ENCODE results near the gene RDH11. TPM values are rescaled to one million over a fixed set of nuclear protein-coding genes. Genes with fewer than 3 reads are reported as not detected.

The RDH11 gene
- total and polyA plus RNA-seq, 10 of the 15 experiments (the other 5 are each of a cell fraction or from before 2014, with no cell fraction given): 49.7 to 161 (median 77.2) TPM

DNA sequence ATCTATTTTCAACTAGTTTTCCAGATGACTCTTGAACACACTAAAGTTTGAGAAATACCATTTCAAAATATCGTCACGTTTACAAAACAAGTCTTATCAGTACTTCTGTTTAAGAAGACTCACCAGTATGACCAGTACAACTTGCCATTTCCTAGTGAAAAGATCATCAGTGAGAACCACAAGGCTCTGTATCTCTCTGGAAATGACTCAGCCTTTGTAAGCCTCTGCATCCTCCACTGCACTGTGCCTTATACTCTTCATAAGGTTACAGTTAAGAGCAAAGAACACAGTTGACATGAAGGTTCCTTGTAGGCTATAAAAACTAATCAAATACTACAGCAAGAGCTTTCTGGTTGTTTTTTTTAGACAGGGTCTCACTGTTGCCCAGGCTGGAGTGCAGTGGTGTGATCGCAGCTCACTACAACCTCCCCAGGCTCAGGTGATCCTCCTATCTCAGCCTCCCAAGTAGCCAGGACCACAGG lies 15.4 kb downstream of the RDH11 start (continued):
- no peak for TF ChIP-seq POU2F2 (IDR thresholded peaks at IDR 0.05; ENCODE audit: borderline replicate concordance, low read depth, low read length)
- TF ChIP-seq BCL11A (IDR thresholded peaks at IDR 0.05; ENCODE audit: low read depth, low read length): peak; percentile 73; the same call in 1 of the 2 replicates
- TF ChIP-seq JUNB (IDR thresholded peaks at IDR 0.05): peak; percentile 97
- TF ChIP-seq, protein P1, sequence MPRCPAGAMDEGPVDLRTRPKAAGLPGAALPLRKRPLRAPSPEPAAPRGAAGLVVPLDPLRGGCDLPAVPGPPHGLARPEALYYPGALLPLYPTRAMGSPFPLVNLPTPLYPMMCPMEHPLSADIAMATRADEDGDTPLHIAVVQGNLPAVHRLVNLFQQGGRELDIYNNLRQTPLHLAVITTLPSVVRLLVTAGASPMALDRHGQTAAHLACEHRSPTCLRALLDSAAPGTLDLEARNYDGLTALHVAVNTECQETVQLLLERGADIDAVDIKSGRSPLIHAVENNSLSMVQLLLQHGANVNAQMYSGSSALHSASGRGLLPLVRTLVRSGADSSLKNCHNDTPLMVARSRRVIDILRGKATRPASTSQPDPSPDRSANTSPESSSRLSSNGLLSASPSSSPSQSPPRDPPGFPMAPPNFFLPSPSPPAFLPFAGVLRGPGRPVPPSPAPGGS (IDR thresholded peaks at IDR 0.05; ENCODE audit: borderline replicate concordance, insufficient read depth, low read depth, low read length, poor library complexity, severe bottlenecking): peak; percentile 30
- no peak for TF ChIP-seq TAF1 (IDR thresholded peaks at IDR 0.05; ENCODE audit: borderline replicate concordance, low read depth, low read length)
- TF ChIP-seq IRF4 (IDR thresholded peaks at IDR 0.05; ENCODE audit: low read depth, low read length): peak; percentile 99
- TF ChIP-seq BRCA1 (IDR thresholded peaks at IDR 0.05; ENCODE audit: low read depth, low read length): no peak
- TF ChIP-seq BHLHE40 (IDR thresholded peaks at IDR 0.05; ENCODE audit: borderline replicate concordance in 1 of 2, low read depth in 2 of 2, low read length in 1 of 2): peak; percentile 84 to 90
- TF ChIP-seq MTA2 (IDR thresholded peaks at IDR 0.05; ENCODE audit: low read depth): peak; percentile 90
- peak; percentile 31; the same call in 1 of the 2 replicates for TF ChIP-seq MLLT1 (IDR thresholded peaks at IDR 0.05)
- TF ChIP-seq, protein P2, sequence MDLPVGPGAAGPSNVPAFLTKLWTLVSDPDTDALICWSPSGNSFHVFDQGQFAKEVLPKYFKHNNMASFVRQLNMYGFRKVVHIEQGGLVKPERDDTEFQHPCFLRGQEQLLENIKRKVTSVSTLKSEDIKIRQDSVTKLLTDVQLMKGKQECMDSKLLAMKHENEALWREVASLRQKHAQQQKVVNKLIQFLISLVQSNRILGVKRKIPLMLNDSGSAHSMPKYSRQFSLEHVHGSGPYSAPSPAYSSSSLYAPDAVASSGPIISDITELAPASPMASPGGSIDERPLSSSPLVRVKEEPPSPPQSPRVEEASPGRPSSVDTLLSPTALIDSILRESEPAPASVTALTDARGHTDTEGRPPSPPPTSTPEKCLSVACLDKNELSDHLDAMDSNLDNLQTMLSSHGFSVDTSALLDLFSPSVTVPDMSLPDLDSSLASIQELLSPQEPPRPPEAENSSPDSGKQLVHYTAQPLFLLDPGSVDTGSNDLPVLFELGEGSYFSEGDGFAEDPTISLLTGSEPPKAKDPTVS (IDR thresholded peaks at IDR 0.05; ENCODE audit: low read depth, low read length): no peak
- TF ChIP-seq RUNX3 (IDR thresholded peaks at IDR 0.05; ENCODE audit: low read length): peak; percentile 98
- peak; percentile 68 for TF ChIP-seq CREB1 (IDR thresholded peaks at IDR 0.05; ENCODE audit: low read depth)
- TF ChIP-seq EED (IDR thresholded peaks at IDR 0.05; ENCODE audit: low read depth): peak; percentile 62; the same call in 1 of the 2 replicates
- peak; percentile 87; the same call in 1 of the 2 replicates for TF ChIP-seq STAT3 (IDR thresholded peaks at IDR 0.05; ENCODE audit: low read depth, low read length)
- TF ChIP-seq POLR2AphosphoS2 (IDR thresholded peaks at IDR 0.05; ENCODE audit: low read depth, low read length): no peak
- TF ChIP-seq, protein P3, sequence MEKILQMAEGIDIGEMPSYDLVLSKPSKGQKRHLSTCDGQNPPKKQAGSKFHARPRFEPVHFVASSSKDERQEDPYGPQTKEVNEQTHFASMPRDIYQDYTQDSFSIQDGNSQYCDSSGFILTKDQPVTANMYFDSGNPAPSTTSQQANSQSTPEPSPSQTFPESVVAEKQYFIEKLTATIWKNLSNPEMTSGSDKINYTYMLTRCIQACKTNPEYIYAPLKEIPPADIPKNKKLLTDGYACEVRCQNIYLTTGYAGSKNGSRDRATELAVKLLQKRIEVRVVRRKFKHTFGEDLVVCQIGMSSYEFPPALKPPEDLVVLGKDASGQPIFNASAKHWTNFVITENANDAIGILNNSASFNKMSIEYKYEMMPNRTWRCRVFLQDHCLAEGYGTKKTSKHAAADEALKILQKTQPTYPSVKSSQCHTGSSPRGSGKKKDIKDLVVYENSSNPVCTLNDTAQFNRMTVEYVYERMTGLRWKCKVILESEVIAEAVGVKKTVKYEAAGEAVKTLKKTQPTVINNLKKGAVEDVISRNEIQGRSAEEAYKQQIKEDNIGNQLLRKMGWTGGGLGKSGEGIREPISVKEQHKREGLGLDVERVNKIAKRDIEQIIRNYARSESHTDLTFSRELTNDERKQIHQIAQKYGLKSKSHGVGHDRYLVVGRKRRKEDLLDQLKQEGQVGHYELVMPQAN (conservative IDR thresholded peaks at IDR 0.05): no peak
- TF ChIP-seq ATF2 (IDR thresholded peaks at IDR 0.05; ENCODE audit: low read length): peak; percentile 72
- no peak for TF ChIP-seq NFYB (IDR thresholded peaks at IDR 0.05; ENCODE audit: insufficient read depth, low read depth, low read length)
- TF ChIP-seq CREM (IDR thresholded peaks at IDR 0.05; ENCODE audit: low read depth): peak; percentile 49; the same call in 1 of the 2 replicates
- TF ChIP-seq MEF2B (IDR thresholded peaks at IDR 0.05; ENCODE audit: partially characterized antibody, poor library complexity, severe bottlenecking): peak; percentile 45
